Measurements from ENCODE around the gene PCDHA1. TPM values are rescaled to one million over a fixed set of nuclear protein-coding genes. Genes with fewer than 3 reads are reported as not detected.

Gene PCDHA1
- polyA plus RNA-seq, 1 donor, result 0.10 TPM

DNA sequence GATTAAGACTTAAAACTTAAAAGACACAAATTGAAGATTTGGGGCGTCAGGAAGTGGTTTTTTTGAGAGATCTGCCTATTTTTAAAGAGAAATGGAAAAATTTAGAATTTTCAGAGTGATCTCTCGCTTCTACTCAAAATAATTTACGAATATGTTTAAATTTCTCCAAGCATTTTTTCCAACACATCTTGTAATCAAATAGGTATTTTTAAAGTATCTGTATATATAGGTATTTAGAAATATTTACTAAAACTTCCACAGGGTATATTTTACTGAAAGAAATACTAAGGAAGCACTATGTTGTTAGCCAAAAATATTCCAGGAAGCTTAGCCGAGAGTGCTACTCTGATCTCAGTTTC is 255.5 kb downstream of the PCDHA1 start:
- DNase-seq (ENCODE audit: low read depth), result no peak

DNA sequence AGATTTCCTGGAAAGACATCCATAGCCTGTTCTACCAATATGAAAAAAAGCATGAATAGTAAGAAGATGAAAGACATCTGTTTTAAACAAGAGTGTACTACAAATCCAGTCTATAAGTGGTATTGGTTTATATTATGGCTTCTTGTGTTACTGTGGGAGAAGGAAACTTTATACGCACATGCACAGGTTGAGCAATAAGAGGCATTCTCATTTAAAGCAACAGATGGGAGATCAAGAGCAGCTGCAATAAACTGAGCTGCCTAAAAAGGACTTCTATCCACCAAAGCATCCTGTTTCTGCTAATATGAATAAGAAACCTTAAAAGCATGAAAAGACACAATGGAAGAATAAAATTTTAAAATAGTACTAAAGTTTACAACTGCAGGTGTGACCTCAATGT is 256.6 kb downstream of the PCDHA1 start:
- DNase-seq (ENCODE audit: low read depth), result no peak

DNA sequence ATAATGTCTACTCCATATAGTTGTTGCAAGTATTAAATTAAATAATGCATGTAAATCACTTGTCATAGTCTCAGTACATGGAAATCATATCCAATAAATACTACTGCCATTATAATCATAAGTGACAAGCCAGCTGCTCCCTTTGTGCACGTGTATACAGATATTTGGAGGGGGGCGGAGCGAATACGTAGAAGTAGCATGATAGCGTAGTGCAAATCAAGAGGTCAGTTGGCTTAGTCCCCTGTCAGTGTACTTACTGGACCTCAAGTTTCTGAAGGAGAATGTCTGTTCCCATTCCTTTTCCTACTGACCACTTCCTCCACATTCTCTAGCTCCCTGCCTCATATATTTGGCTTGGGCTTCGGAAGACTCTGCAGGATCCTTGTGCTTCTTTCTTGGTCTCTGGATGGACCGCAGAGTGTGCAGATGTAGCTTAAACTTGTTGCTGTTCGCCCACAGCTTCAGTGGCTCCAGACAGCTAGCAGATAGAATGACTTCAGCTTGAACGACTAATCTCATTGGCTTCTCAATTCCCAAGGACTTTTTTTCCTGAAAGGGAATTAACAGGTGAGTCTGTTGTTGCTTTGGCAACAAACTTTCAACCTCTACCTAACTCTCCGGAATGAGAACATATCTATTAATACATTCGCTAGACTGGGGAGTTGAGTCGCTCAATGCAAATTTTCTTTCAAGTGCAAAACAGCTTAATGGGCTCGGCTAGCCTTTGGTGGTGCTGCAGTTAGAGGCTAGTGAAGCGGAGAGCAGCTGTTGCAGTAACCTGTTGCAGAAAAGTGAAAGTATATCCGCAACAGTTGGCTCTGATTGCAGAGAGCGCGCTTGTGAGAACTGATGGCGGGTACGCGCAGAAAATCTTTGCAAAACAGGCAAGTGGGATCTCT is 264.9 kb downstream of the PCDHA1 start, which contains the start of gene PCDHB1:
PCDHB1 (plus strand) TSS at position 753 of the 899 bp plus-strand sequence; CDS start at position 850, 97 bp downstream.
- DNase-seq (ENCODE audit: low read depth), result no peak

DNA sequence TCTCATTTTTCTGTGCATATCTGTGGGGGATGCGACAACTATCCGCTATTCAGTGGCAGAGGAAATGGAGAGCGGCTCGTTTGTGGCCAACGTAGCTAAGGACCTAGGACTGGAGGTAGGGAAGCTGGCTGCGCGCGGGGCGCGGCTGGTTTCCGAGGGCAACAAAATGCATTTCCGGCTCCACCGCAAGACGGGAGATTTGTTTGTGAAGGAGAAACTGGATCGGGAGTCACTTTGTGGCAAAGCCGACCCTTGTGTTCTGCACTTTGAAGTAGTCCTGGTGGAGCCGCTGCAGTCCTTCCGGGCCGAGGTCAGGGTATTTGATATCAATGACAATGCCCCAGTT is 265.6 kb downstream of the PCDHA1 start:
- no peak for DNase-seq (ENCODE audit: low read depth)

Other genes with a start within 250 kb of the PCDHA1 start
- 8.8 TPM for gene EIF4EBP3, start 238.5 kb upstream of the PCDHA1 start, polyA plus RNA-seq (ENCODE audit: insufficient read length)
- 23.6 TPM for gene SRA1, start 228.7 kb upstream of the PCDHA1 start, polyA plus RNA-seq (ENCODE audit: insufficient read length)
- 25.4 TPM for gene APBB3, start 221.5 kb upstream of the PCDHA1 start, polyA plus RNA-seq (ENCODE audit: insufficient read length)
- gene SLC35A4, start 221.3 kb upstream of the PCDHA1 start, polyA plus RNA-seq (ENCODE audit: insufficient read length), result 52.8 TPM
- gene CD14, start 153.0 kb upstream of the PCDHA1 start, polyA plus RNA-seq (ENCODE audit: insufficient read length), result 18.3 TPM
- 8.3 TPM for gene TMCO6, start 146.7 kb upstream of the PCDHA1 start, polyA plus RNA-seq (ENCODE audit: insufficient read length)
- 58.2 TPM for gene NDUFA2, start 138.5 kb upstream of the PCDHA1 start, polyA plus RNA-seq (ENCODE audit: insufficient read length)
- gene IK, start 138.3 kb upstream of the PCDHA1 start, polyA plus RNA-seq (ENCODE audit: insufficient read length), result 95.3 TPM
- 14.9 TPM for gene WDR55, start 121.2 kb upstream of the PCDHA1 start, polyA plus RNA-seq (ENCODE audit: insufficient read length)
- gene DND1, start 112.6 kb upstream of the PCDHA1 start, polyA plus RNA-seq (ENCODE audit: insufficient read length), result not detected
- gene HARS1, start 94.8 kb upstream of the PCDHA1 start, polyA plus RNA-seq (ENCODE audit: insufficient read length), result 58.2 TPM
- 26.6 TPM for gene HARS2, start 94.7 kb upstream of the PCDHA1 start, polyA plus RNA-seq (ENCODE audit: insufficient read length)
- 73.2 TPM for gene ZMAT2, start 85.7 kb upstream of the PCDHA1 start, polyA plus RNA-seq (ENCODE audit: insufficient read length)
- gene PCDHA2, start 8.7 kb downstream of the PCDHA1 start, polyA plus RNA-seq (ENCODE audit: insufficient read length), result 0.09 TPM
- 0.14 TPM for gene PCDHA3, start 14.9 kb downstream of the PCDHA1 start, polyA plus RNA-seq (ENCODE audit: insufficient read length)
- 0.14 TPM for gene PCDHA4, start 20.9 kb downstream of the PCDHA1 start, polyA plus RNA-seq (ENCODE audit: insufficient read length)
- gene PCDHA5, start 35.5 kb downstream of the PCDHA1 start, polyA plus RNA-seq (ENCODE audit: insufficient read length), result 0.08 TPM
- 0.06 TPM for gene PCDHA6, start 41.8 kb downstream of the PCDHA1 start, polyA plus RNA-seq (ENCODE audit: insufficient read length)
- gene PCDHA7, start 48.1 kb downstream of the PCDHA1 start, polyA plus RNA-seq (ENCODE audit: insufficient read length), result 0.06 TPM
- gene PCDHA8, start 55.0 kb downstream of the PCDHA1 start, polyA plus RNA-seq (ENCODE audit: insufficient read length), result 0.03 TPM
- not detected for gene PCDHA9, start 62.2 kb downstream of the PCDHA1 start, polyA plus RNA-seq (ENCODE audit: insufficient read length)
- 0.05 TPM for gene PCDHA10, start 69.8 kb downstream of the PCDHA1 start, polyA plus RNA-seq (ENCODE audit: insufficient read length)
- gene PCDHA11, start 82.8 kb downstream of the PCDHA1 start, polyA plus RNA-seq (ENCODE audit: insufficient read length), result not detected
- not detected for gene PCDHA12, start 89.2 kb downstream of the PCDHA1 start, polyA plus RNA-seq (ENCODE audit: insufficient read length)
- gene PCDHA13, start 96.0 kb downstream of the PCDHA1 start, polyA plus RNA-seq (ENCODE audit: insufficient read length), result 0.08 TPM
- 0.04 TPM for gene PCDHAC1, start 140.2 kb downstream of the PCDHA1 start, polyA plus RNA-seq (ENCODE audit: insufficient read length)
- 0.67 TPM for gene PCDHAC2, start 180.3 kb downstream of the PCDHA1 start, polyA plus RNA-seq (ENCODE audit: insufficient read length)